Measurements from ENCODE around the gene CSGALNACT2. TPM values are rescaled to one million over a fixed set of nuclear protein-coding genes. Genes with fewer than 3 reads are reported as not detected.

Gene CSGALNACT2
- total and polyA plus RNA-seq, 2 of the 13 experiments (the other 11 are each of a cell fraction or from before 2014, with no cell fraction given): 3.3 to 7.1 TPM

- TF ChIP-seq PAX8 (CRISPR knock-in tag; IDR thresholded peaks at IDR 0.05; ENCODE audit: borderline replicate concordance) (no peak), ZNF367 (CRISPR knock-in tag; IDR thresholded peaks at IDR 0.05; ENCODE audit: borderline replicate concordance) (no peak), NAIF1 (CRISPR knock-in tag; IDR thresholded peaks at IDR 0.05; ENCODE audit: borderline replicate concordance) (no peak), ZNF136 (CRISPR knock-in tag; IDR thresholded peaks at IDR 0.05; ENCODE audit: low read depth) (no peak), SRSF1 (optimal IDR thresholded peaks at IDR 0.05; ENCODE audit: low read depth, low read length) (no peak)
Observed at GRCh38 chr10:43137717-43138020, 576 bp upstream of the CSGALNACT2 start (continued).

- Histone ChIP-seq H3K36me3 (replicated peaks in 1 of 2; ENCODE audit: control insufficient read depth in 1 of 2, insufficient read depth in 2 of 2, low read length in 2 of 2) (no peaks in the 10 kb centered on the region), H3K27me3 (ENCODE audit: control insufficient read depth in 1 of 2, insufficient read depth in 2 of 2, low read length in 2 of 2) (no peaks in the 10 kb centered on the region; a peak in 1 of 5 replicates), H3K27ac (ENCODE audit: extremely low read length, insufficient read depth, low read length) (peak overlapping the region; percentile 36), H3K4me3 (replicated peaks in 1 of 3; ENCODE audit: insufficient read depth in 1 of 3, low read depth in 2 of 3, low read length in 3 of 3) (peak overlapping the region; percentile 89 to 95 (median 92)), H3K9ac (ENCODE audit: insufficient read depth, low read depth, low read length) (peak overlapping the region; percentile 62), H3K4me1 (ENCODE audit: insufficient read depth, low read length) (peaks cover 33% of the 10 kb centered on the region), H2AFZ (ENCODE audit: low read length) (peak overlapping the region; percentile 45), H3K4me2 (ENCODE audit: low read depth, low read length) (peak overlapping the region; percentile 70), H3K9me3 (ENCODE audit: low read length) (no peaks in the 10 kb centered on the region), H4K20me1 (ENCODE audit: insufficient read depth, low read length) (no peaks in the 10 kb centered on the region), H3K79me2 (ENCODE audit: insufficient read depth, low read length) (peaks cover 32% of the 10 kb centered on the region)
- FAIRE-seq (no peak), DNase-seq (ENCODE audit: low spot score) (no peak), ATAC-seq (peak; percentile 40)
- intact Hi-C loops (cut with micrococcal nuclease; ENCODE audit: unreplicated experiment) (no loop called here), in situ Hi-C loops (cut with HindIII; ENCODE audit: extremely low pct_ligation_motif_present, low pct_unique_long_range_greater_than_20kb) (no loop called here)
- WGBS (ENCODE audit: low lambda C conversion rate): 4% methylated on average over 22 of the region's 22 CpGs
- ChIA-PET POLR2A (no interaction called here), CTCF (ENCODE audit: low intra/inter-chr PET ratio, low total read pairs) (no interaction called here)
- no TSS peak for BruUV-seq (replicated peaks)
- TF ChIP-seq ISX (CRISPR knock-in tag; conservative IDR thresholded peaks at IDR 0.05) (no peak), MED8 (CRISPR knock-in tag; IDR thresholded peaks at IDR 0.05; ENCODE audit: insufficient replicate concordance) (no peak), ISL2 (CRISPR knock-in tag; IDR thresholded peaks at IDR 0.05) (no peak), JUNB (CRISPR knock-in tag; IDR thresholded peaks at IDR 0.05; ENCODE audit: borderline replicate concordance) (no peak), SAFB2 (CRISPR knock-in tag; IDR thresholded peaks at IDR 0.05; ENCODE audit: borderline replicate concordance, low read depth) (no peak), POGK (CRISPR knock-in tag; conservative IDR thresholded peaks at IDR 0.05) (no peak), ZNF766 (CRISPR knock-in tag; IDR thresholded peaks at IDR 0.05; ENCODE audit: borderline replicate concordance) (no peak), CENPT (CRISPR knock-in tag; IDR thresholded peaks at IDR 0.05; ENCODE audit: low read depth) (no peak), EZH2 (conservative IDR thresholded peaks at IDR 0.05; ENCODE audit: low read depth, low read length) (no peak), ZNF703 (CRISPR knock-in tag; IDR thresholded peaks at IDR 0.05; ENCODE audit: borderline replicate concordance) (no peak), TEAD2 (CRISPR knock-in tag; IDR thresholded peaks at IDR 0.05) (no peak), ZFP36L1 (CRISPR knock-in tag; IDR thresholded peaks at IDR 0.05) (no peak), NFE2L1 (CRISPR knock-in tag; IDR thresholded peaks at IDR 0.05; ENCODE audit: borderline replicate concordance) (no peak), ZFP91 (CRISPR knock-in tag; IDR thresholded peaks at IDR 0.05; ENCODE audit: borderline replicate concordance) (no peak), ELF1 (CRISPR knock-in tag; IDR thresholded peaks at IDR 0.05) (no peak), ZNF558 (CRISPR knock-in tag; IDR thresholded peaks at IDR 0.05; ENCODE audit: borderline replicate concordance) (no peak), ZNF292 (CRISPR knock-in tag; IDR thresholded peaks at IDR 0.05; ENCODE audit: borderline replicate concordance, low read depth) (no peak)
Observed at GRCh38 chr10:43138757-43139241, 554 bp downstream of the CSGALNACT2 start.

All from HepG2 (cell line).